Spleen (tissue), 11 donors: Measurements from ENCODE around the gene TACC3. TPM values are rescaled to one million over a fixed set of nuclear protein-coding genes. Genes with fewer than 3 reads are reported as not detected.

Experiments used
- DNase-seq: peaks from one replicate; pipeline ENCODE4 v3.0.0-alpha.2; 2020
- H3K27ac ChIP-seq, 8 donors: fragments of 200-600 bp; sonication (generic) in 7 of 8; 1 replicate in 4 of 8; 2 replicates in 4 of 8; pipeline versions ENCODE4 v1.5.0 to v1.8.0; 2016 to 2021; ENCODE audit warnings: inconsistent platforms in 4 of 8, mild to moderate bottlenecking in 4 of 8, moderate library complexity in 1 of 8
- H3K27me3 ChIP-seq, 7 donors: fragments of 200-600 bp; sonication (generic) in 6 of 7; replicated peaks in 1 of 7; 1 replicate in 4 of 7; 2 replicates in 3 of 7; pipeline versions ENCODE4 v1.5.0 to v1.8.0; 2016 to 2021; ENCODE audit warnings: inconsistent platforms in 3 of 7, mild to moderate bottlenecking in 1 of 7
- H3K36me3 ChIP-seq, 6 donors: fragments of 200-600 bp; sonication (generic) in 5 of 6; 1 replicate in 4 of 6; 2 replicates in 2 of 6; pipeline versions ENCODE4 v1.5.0 to v1.8.0; 2016 to 2021; ENCODE audit warnings: inconsistent platforms in 2 of 6
- H3K4me1 ChIP-seq, 6 donors: fragments of 200-600 bp; sonication (generic) in 5 of 6; 1 replicate in 3 of 6; 2 replicates in 3 of 6; pipeline versions ENCODE4 v1.5.0 to v1.8.0; 2016 to 2021; ENCODE audit warnings: inconsistent platforms in 3 of 6
- H3K4me3 ChIP-seq, 8 donors: fragments of 200-600 bp; sonication (generic) in 7 of 8; 1 replicate in 4 of 8; 2 replicates in 4 of 8; pipeline versions ENCODE4 v1.5.0 to v1.8.0; 2016 to 2021; ENCODE audit warnings: inconsistent platforms in 4 of 8, mild to moderate bottlenecking in 4 of 8, moderate library complexity in 2 of 8
- H3K9me3 ChIP-seq, 8 donors: fragments of 200-600 bp; sonication (generic) in 7 of 8; 1 replicate in 4 of 8; 2 replicates in 4 of 8; pipeline versions ENCODE4 v1.5.0 to v1.8.0; 2016 to 2021; ENCODE audit warnings: inconsistent platforms in 4 of 8
- POLR2A ChIP-seq, 3 donors: fragments of 450-650 bp; IDR thresholded peaks; one replicate each; pipeline ENCODE4 v1.5.1; 2017; ENCODE audit warnings: antibody characterized with exemption in 3 of 3, mild to moderate bottlenecking in 1 of 3
- POLR2AphosphoS5 ChIP-seq, 3 donors: sonication (generic); formaldehyde crosslinking; IDR thresholded peaks; one replicate each; pipeline ENCODE4 v1.5.1; 2017; ENCODE audit warnings: antibody characterized with exemption in 3 of 3
- WGBS, 5 donors: extraction: QIAGEN DNeasy Blood & Tissue Kit in 3 of 5; methylation state at CpG; one replicate each; pipeline versions ENCODE4 v1.1.5 to v1.1.7; 2013 to 2018; 5-methylcytosine and 5-hydroxymethylcytosine counted together
- intact Hi-C: fragments of 100-400 bp; cut with DNase I; formaldehyde crosslinking; loops from one replicate; pipeline ENCODE4 v1.15.0; 2023; ENCODE audit warnings: low total_unique reads
- polyA plus RNA-seq, 3 donors: library from polyadenylated mRNA; stranded (reverse); fragments of 200-250 nt; gene quantifications; one replicate each; pipeline ENCODE4 v1.2.1, GENCODE V29; 2013
- total RNA-seq, 7 donors: library from RNA; depleted of rRNA in 3 of 7; stranded (reverse); fragments of >200 nt in 3 of 7; fragmentation: NEBNext Ultra II Directional in 4 of 7; extraction: Animal tissue kit (Norgen Biotek cat#: 25700) in 4 of 7; gene quantifications; one replicate each; pipeline versions ENCODE4 v1.1.0 to v1.2.1, GENCODE V29; 2016 to 2021
- TF ChIP-seq, protein P1 (sequence below), 11 experiments: fragments of 200-600 bp in 7 of 11; fragments of 450-650 bp in 4 of 11; sonication (generic) in 4 of 11; IDR thresholded peaks in 8 of 11; conservative IDR thresholded peaks in 3 of 11; 1 replicate in 7 of 11; 2 replicates in 4 of 11; pipeline versions ENCODE4 v1.4.0 to v1.8.0; 2016 to 2021; ENCODE audit warnings: antibody characterized with exemption in 11 of 11, inconsistent platforms in 4 of 11, mild to moderate bottlenecking in 1 of 11
- donor health status: healthy with polysubstance abuse.
- donor health status: DM: no; HTN: no; CAD: no; lungs with moderate emphysema.
- donor health status: DM: no; HTN: no; CAD: no.
- donor health status: Bipolar disorder and iron deficiency.
- donor health status: healthy.
- donor health status: DM: no; HTN: no; CAD: no.
- donor health status: DM: yes; HTN: yes; CAD: no.

TACC3 gene
- total and polyA plus RNA-seq, 10 donors = 33.3 to 84.4 (median 53.4) TPM

DNA sequence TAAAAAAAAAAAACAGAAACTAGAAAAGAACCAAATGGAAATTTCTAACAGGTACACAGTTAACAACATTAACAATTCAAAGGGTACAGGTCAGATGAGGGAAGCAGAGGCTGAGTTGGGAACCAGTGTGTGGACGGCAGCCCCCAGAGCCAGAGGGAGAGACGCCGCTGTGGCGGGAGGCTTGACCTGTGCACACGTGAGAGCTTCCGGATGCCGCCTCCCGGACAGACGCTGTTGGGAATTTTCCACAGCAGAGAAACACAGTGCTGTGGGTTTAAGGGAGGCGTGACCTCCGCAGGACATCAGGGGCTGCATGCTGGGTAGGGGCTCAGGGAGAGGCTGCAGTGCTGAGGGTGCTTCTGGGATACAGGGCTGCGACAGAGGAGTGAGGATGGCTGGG is 22.2 kb downstream of the TACC3 start:
- Histone ChIP-seq H3K36me3 (peaks cover 4 to 75% (median 58%) of the 10 kb centered on the region in 6 donors), H3K27me3 (peaks cover 0 to 10% (median 0%) of the 10 kb centered on the region in 7 donors), H3K4me1 (peaks cover 2 to 12% (median 5%) of the 10 kb centered on the region in 6 donors), H3K9me3 (peaks cover 0 to 7% (median 5%) of the 10 kb centered on the region in 8 donors), H3K4me3 (no peak overlapping the region), H3K27ac (no peak overlapping the region)
- peak in 1 of 3 donors; percentile 33 for TF ChIP-seq POLR2AphosphoS5 (IDR thresholded peaks at IDR 0.05)
- TF ChIP-seq POLR2A (IDR thresholded peaks at IDR 0.05) = no peak
- no peak for DNase-seq
- 76 to 95% (median 83%) methylated on average over 12 of the region's 12 CpGs for WGBS, 5 donors
- intact Hi-C loops = no loop called here

DNA sequence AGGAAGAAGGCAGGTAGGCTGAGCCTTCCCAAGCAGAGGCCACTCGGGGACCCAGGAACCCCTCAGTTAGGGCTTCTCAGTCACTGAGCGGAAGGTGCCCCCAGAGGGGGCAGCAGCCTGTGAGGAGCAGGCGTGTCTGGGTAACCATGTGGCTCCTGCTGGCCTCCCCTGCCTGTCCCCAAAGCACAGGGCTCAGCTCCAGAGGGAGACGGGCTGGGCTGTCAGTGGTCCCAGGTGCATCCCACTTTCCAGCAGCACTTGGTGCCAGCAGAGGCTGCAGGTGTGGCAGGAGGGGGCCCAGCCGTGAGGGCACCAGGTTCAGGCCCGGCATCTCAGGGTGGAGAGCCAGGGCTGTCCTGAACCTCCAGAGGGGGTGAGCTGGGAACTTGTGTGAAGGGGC is 22.7 kb downstream of the TACC3 start:
- peaks cover 0 to 13% (median 0%) of the 10 kb centered on the region in 7 donors for H3K27me3 ChIP-seq
- H3K4me1 ChIP-seq = peaks cover 4 to 15% (median 8%) of the 10 kb centered on the region in 6 donors
- intact Hi-C loops = no loop called here
- WGBS, 5 donors = 86 to 96% (median 93%) methylated on average over 1 to 6 of the region's 6 CpGs
- TF ChIP-seq POLR2AphosphoS5 (IDR thresholded peaks at IDR 0.05) (no peak), POLR2A (IDR thresholded peaks at IDR 0.05) (no peak)
- TF ChIP-seq, protein P1, sequence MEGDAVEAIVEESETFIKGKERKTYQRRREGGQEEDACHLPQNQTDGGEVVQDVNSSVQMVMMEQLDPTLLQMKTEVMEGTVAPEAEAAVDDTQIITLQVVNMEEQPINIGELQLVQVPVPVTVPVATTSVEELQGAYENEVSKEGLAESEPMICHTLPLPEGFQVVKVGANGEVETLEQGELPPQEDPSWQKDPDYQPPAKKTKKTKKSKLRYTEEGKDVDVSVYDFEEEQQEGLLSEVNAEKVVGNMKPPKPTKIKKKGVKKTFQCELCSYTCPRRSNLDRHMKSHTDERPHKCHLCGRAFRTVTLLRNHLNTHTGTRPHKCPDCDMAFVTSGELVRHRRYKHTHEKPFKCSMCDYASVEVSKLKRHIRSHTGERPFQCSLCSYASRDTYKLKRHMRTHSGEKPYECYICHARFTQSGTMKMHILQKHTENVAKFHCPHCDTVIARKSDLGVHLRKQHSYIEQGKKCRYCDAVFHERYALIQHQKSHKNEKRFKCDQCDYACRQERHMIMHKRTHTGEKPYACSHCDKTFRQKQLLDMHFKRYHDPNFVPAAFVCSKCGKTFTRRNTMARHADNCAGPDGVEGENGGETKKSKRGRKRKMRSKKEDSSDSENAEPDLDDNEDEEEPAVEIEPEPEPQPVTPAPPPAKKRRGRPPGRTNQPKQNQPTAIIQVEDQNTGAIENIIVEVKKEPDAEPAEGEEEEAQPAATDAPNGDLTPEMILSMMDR (IDR thresholded peaks at IDR 0.05 in 8 of 11, conservative IDR thresholded peaks at IDR 0.05 in 3 of 11) = no peak
- DNase-seq = no peak
- peaks cover 0 to 2% (median under 1%) of the 10 kb centered on the region in 8 donors for H3K9me3 ChIP-seq
- H3K27ac ChIP-seq = no peak overlapping the region
- H3K4me3 ChIP-seq = no peak overlapping the region
- H3K36me3 ChIP-seq = peaks cover 4 to 71% (median 55%) of the 10 kb centered on the region in 6 donors

DNA sequence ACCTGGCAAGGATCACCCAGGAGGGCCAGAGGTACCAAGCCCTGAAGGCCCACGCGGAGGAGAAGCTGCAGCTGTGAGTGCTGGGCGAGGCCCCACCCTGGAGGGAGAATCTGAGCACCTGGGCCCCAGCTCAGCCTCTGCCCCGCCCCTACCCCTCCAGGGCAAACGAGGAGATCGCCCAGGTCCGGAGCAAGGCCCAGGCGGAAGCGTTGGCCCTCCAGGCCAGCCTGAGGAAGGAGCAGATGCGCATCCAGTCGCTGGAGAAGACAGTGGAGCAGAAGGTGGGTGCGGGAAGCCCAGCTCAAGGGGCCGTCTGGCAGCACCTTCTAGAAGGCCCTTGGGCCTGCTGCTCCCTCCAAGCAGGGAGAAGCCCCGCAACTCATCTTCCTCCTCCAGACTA is 23.2 kb downstream of the TACC3 start:
- 93 to 95% (median 93%) methylated on average over 14 of the region's 14 CpGs for WGBS, 5 donors
- Histone ChIP-seq H3K4me3 (no peak overlapping the region), H3K27ac (no peak overlapping the region), H3K4me1 (peaks cover 4 to 15% (median 8%) of the 10 kb centered on the region in 6 donors), H3K36me3 (peaks cover 4 to 65% (median 49%) of the 10 kb centered on the region in 6 donors), H3K27me3 (peaks cover 0 to 13% (median 0%) of the 10 kb centered on the region in 7 donors), H3K9me3 (no peaks in the 10 kb centered on the region)
- no peak for DNase-seq
- intact Hi-C loops = no loop called here
- TF ChIP-seq, protein P1 (IDR thresholded peaks at IDR 0.05 in 8 of 11, conservative IDR thresholded peaks at IDR 0.05 in 3 of 11) = no peak
- TF ChIP-seq POLR2A (IDR thresholded peaks at IDR 0.05) = no peak
- no peak for TF ChIP-seq POLR2AphosphoS5 (IDR thresholded peaks at IDR 0.05)

DNA sequence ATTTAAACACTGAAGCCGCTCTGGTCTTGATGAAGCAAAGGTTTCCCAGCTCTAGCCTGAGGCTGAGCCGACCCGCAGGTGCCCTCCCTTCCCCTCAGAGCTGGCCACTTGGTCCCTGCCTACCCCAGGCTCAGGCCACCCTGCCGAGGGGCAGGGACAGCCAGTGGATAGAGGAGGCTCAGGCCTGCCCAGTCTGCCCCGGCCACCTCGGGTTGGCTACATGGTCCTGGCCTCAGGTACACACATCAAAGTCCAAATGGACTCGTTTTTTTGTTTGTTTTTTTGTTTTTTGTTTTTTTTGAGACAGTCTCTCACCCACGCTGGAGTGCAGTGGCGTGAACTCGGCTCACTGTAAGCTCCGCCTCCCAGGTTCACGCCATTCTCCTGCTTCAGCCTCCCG is 23.8 kb downstream of the TACC3 start:
- H3K27me3 ChIP-seq = peaks cover 0 to 17% (median 0%) of the 10 kb centered on the region in 7 donors
- WGBS, 5 donors = 85 to 94% (median 89%) methylated on average over 13 of the region's 13 CpGs
- H3K27ac ChIP-seq = no peak overlapping the region
- H3K4me3 ChIP-seq = no peak overlapping the region
- TF ChIP-seq, protein P1 (IDR thresholded peaks at IDR 0.05 in 8 of 11, conservative IDR thresholded peaks at IDR 0.05 in 3 of 11) = no peak
- TF ChIP-seq POLR2A (IDR thresholded peaks at IDR 0.05) (no peak), POLR2AphosphoS5 (IDR thresholded peaks at IDR 0.05) (no peak)
- intact Hi-C loops = loop anchor here (5.0 kb wide), 2 partner anchors 67 to 152 kb away; no protein-coding TSS in a partner anchor
- DNase-seq = no peak
- H3K36me3 ChIP-seq = peaks cover 4 to 59% (median 44%) of the 10 kb centered on the region in 6 donors
- peaks cover 4 to 15% (median 8%) of the 10 kb centered on the region in 6 donors for H3K4me1 ChIP-seq
- H3K9me3 ChIP-seq = no peaks in the 10 kb centered on the region
